Ishikawa (cell line): ENCODE data around the gene WDR41.

Experiments
- CEBPB ChIP-seq: IDR thresholded peaks from 2 replicates; pipeline ENCODE4 v1.6.1; 2012
- CREB1 ChIP-seq: IDR thresholded peaks from 2 replicates; pipeline ENCODE4 v1.6.1; 2012; ENCODE audit warnings: low read depth
- EGR1 ChIP-seq: IDR thresholded peaks from 2 replicates; pipeline ENCODE4 v1.6.1; 2012
- MAX ChIP-seq: IDR thresholded peaks from 2 replicates; pipeline ENCODE4 v1.6.1; 2012
- NFIC ChIP-seq: IDR thresholded peaks from 2 replicates; pipeline ENCODE4 v1.6.1; 2012
- RAD21 ChIP-seq: IDR thresholded peaks from 2 replicates; pipeline ENCODE4 v1.6.1; 2012; ENCODE audit warnings: low read depth
- REST ChIP-seq: IDR thresholded peaks from 2 replicates; pipeline ENCODE4 v1.6.1; 2012; ENCODE audit warnings: low read depth, mild to moderate bottlenecking
- TAF1 ChIP-seq: IDR thresholded peaks from 2 replicates; pipeline ENCODE4 v1.6.1; 2012; ENCODE audit warnings: low read depth, mild to moderate bottlenecking
- USF1 ChIP-seq: IDR thresholded peaks from 2 replicates; pipeline ENCODE4 v1.6.1; 2012
- YY1 ChIP-seq: IDR thresholded peaks from 2 replicates; pipeline ENCODE4 v1.6.1; 2012; ENCODE audit warnings: low read depth
- ZBTB7A ChIP-seq: IDR thresholded peaks from 2 replicates; pipeline ENCODE4 v1.6.1; 2012; ENCODE audit warnings: low read depth

GRCh38 chr5:77430726-77431125, 61.4 kb downstream of the WDR41 start:
- TF ChIP-seq TAF1 (no peak), NFIC (no peak), REST (no peak), ZBTB7A (no peak), USF1 (no peak), CREB1 (no peak), RAD21 (no peak), YY1 (no peak), EGR1 (no peak), MAX (no peak), CEBPB (no peak)
